Measurements from ENCODE around the gene MRPL41.
"Not testable (repeated sequence)": the region's sequence is repeated elsewhere in the genome, so short reads cannot be mapped to it uniquely, and the experiment has no call there.

Gene MRPL41

DNA sequence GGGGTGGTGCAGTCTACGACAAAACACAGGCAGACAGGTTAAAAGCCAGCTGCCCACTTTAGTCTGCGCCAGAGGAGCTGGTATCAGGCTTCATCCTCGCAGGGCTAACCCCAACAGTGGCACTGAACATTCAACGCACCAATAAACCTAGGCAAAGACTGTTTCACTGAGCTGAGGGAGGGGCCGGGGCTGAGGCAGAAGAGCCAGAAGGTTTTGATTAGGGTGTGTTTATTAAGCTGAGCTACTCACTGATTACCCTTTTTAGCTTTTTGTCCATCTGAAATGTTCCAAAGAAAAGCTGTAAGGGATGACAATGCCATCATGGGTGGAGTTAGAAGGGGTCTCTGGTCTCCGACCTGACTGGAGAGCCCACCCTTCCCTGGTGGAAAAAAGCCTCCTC lies 37.2 kb downstream of the MRPL41 start:
- Histone ChIP-seq H3K4me1 (peaks cover 22 to 40% (median 32%) of the 10 kb centered on the region in 10 experiments), H3K27me3 (no peaks in the 10 kb centered on the region), H3K36me3 (peaks cover 41 to 54% (median 51%) of the 10 kb centered on the region in 11 experiments), H4K20me1 (peaks cover 0 to 66% (median 58%) of the 10 kb centered on the region in 11 experiments; a peak in 19 of 22 replicates), H3K9me3 (replicated peaks in 1 of 11) (no peaks in the 10 kb centered on the region), H3K4me3 (peak overlapping the region; percentile 71 to 95 (median 88)), H3K4me2 (peak overlapping the region; percentile 86 to 99 (median 97)), H3K27ac (peak overlapping the region in 7 of 11 experiments; percentile 60 to 85 (median 82); a peak in 10 of 22 replicates), H3K9ac (peak overlapping the region; percentile 78 to 97 (median 88))
- no peak for TF ChIP-seq Cebpa-rat (IDR thresholded peaks at IDR 0.05)

- peaks cover 0 to 59% (median 51%) of the 10 kb centered on the region in 11 experiments; a peak in 19 of 22 replicates for H4K20me1 ChIP-seq
- H3K9me3 ChIP-seq (replicated peaks in 1 of 11) = no peaks in the 10 kb centered on the region
- peak overlapping the region; percentile 71 to 95 (median 88) for H3K4me3 ChIP-seq
- H3K27me3 ChIP-seq = no peaks in the 10 kb centered on the region
- H3K9ac ChIP-seq = peak overlapping the region; percentile 78 to 97 (median 88)
- H3K4me2 ChIP-seq = peak overlapping the region; percentile 86 to 99 (median 97)
- H3K27ac ChIP-seq = peak overlapping the region; percentile 34 to 85 (median 82); a peak in 21 of 22 replicates
- peaks cover 22 to 40% (median 32%) of the 10 kb centered on the region in 10 experiments for H3K4me1 ChIP-seq
- no peak for TF ChIP-seq Cebpa-rat (IDR thresholded peaks at IDR 0.05)
- peaks cover 35 to 47% (median 44%) of the 10 kb centered on the region in 11 experiments for H3K36me3 ChIP-seq
Observed at GRCh38 chr9:137589441-137590122, 37.9 kb downstream of the MRPL41 start.

- peaks cover 22 to 40% (median 32%) of the 10 kb centered on the region in 10 experiments for H3K4me1 ChIP-seq
- H3K4me2 ChIP-seq = peak overlapping the region; percentile 86 to 99 (median 97)
- no peaks in the 10 kb centered on the region for H3K9me3 ChIP-seq (replicated peaks in 1 of 11)
- H3K27ac ChIP-seq = peak overlapping the region; percentile 34 to 85 (median 82); a peak in 21 of 22 replicates
- peaks cover 0 to 54% (median 46%) of the 10 kb centered on the region in 11 experiments; a peak in 19 of 22 replicates for H4K20me1 ChIP-seq
- peaks cover 31 to 42% (median 39%) of the 10 kb centered on the region in 11 experiments for H3K36me3 ChIP-seq
- peak overlapping the region; percentile 71 to 95 (median 88) for H3K4me3 ChIP-seq
- no peaks in the 10 kb centered on the region for H3K27me3 ChIP-seq
- no peak for TF ChIP-seq Cebpa-rat (IDR thresholded peaks at IDR 0.05)
- H3K9ac ChIP-seq = peak overlapping the region; percentile 78 to 97 (median 88)
Observed at GRCh38 chr9:137590123-137590468, 38.4 kb downstream of the MRPL41 start.

DNA sequence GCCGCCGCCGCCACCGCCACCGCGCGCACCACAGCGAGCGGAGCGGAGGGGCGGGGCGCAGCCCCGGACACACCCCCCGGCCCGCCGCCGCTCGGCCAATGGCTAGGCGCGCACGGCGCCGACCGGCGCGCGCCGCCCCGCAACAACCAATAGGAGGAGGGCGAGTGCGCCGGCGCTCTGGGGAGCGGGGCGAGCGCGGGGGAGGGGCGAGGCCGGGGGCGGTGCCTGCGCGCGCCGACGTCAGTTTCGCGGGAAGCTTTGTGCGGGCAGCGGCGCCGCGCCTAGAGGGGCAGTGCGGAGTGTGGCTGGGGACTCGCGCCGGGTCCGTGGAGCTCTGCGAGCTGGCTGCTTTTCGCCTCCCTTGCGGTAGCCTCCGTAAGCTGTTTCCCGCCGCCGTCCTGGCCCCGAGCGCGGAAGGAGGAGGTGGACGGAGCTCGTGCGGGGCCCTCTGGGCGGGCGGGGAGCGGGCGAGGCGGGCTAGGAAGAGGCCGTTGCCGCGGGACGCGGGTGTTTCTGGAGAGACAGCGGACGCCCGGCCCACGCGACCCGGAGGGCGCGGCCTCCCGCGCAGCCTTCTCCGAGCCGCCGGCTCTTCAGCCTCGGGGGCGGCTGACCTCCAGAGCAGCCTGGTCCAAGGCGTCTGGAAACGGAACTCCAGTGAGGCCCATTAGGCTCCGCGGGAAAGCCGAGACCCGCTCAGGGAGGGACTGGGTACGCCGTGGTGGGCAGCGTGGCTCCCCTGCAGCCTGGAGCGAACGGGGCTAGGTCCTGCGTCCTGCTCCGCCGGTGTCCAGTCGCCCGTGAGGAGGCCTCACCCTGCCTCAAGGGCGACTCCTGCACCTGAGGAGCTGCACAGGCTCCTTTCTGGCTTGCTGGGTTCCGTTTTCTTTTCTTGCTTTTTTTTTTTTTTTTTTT lies 39.0 kb downstream of the MRPL41 start, which contains the start of gene ZMYND19:
Gene ZMYND19, minus strand, starts transcription at position 44 of the 915 bp plus-strand sequence. CDS start 249 bp downstream, outside the sequence.
- peak within 1 kb of the TSS; percentile 95 to 99 (median 98) for H3K4me2 ChIP-seq
- H3K9me3 ChIP-seq (replicated peaks in 1 of 11) = no peaks in the 10 kb centered on the region
- H3K9ac ChIP-seq = peak within 1 kb of the TSS; percentile 78 to 97 (median 88)
- peak within 1 kb of the TSS; percentile 71 to 95 (median 88) for H3K4me3 ChIP-seq
- TF ChIP-seq Cebpa-rat (IDR thresholded peaks at IDR 0.05) = no peak
- H4K20me1 ChIP-seq = peaks cover 0 to 48% (median 40%) of the 10 kb centered on the region in 11 experiments; a peak in 19 of 22 replicates
- H3K4me1 ChIP-seq = peaks cover 22 to 40% (median 32%) of the 10 kb centered on the region in 10 experiments
- H3K27me3 ChIP-seq = no peaks in the 10 kb centered on the region
- H3K36me3 ChIP-seq = peaks cover 27 to 36% (median 33%) of the 10 kb centered on the region in 11 experiments
- peak within 1 kb of the TSS; percentile 34 to 85 (median 82); a peak in 21 of 22 replicates for H3K27ac ChIP-seq

DNA sequence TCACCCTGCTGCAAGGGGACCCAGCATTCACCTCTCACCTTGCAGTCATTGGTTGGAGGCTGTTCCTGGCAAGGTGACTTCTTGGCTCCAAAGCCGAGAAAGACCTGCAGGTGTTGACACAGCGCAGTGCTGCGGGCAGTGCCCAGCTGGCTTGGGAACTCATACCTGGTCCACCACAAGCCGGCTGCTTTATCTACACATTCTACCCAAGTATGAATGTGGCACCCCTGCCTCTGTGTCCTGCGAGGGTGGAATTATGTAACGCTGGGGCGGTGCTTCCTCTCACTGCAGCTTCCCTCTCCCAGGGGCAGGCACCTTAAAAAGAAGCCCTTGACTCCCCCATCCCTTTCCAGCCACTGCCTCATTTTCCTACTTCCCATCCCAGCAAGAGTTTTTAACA lies 41.1 kb downstream of the MRPL41 start:
- Histone ChIP-seq H3K9ac (peak overlapping the region in 1 of 11 experiments; percentile 16; a peak in 1 of 22 replicates), H3K27ac (no peak overlapping the region), H3K9me3 (replicated peaks in 1 of 11) (no peaks in the 10 kb centered on the region), H3K4me2 (peak overlapping the region in 5 of 11 experiments; percentile 2 to 42 (median 35); a peak in 7 of 22 replicates), H3K4me1 (peaks cover 22 to 40% (median 32%) of the 10 kb centered on the region in 10 experiments), H3K4me3 (no peak overlapping the region), H3K27me3 (no peaks in the 10 kb centered on the region), H4K20me1 (peaks cover 0 to 27% (median 21%) of the 10 kb centered on the region in 11 experiments; a peak in 19 of 22 replicates), H3K36me3 (peaks cover 7 to 15% (median 12%) of the 10 kb centered on the region in 11 experiments; a peak in 21 of 22 replicates)
- TF ChIP-seq Cebpa-rat (IDR thresholded peaks at IDR 0.05) = no peak

DNA sequence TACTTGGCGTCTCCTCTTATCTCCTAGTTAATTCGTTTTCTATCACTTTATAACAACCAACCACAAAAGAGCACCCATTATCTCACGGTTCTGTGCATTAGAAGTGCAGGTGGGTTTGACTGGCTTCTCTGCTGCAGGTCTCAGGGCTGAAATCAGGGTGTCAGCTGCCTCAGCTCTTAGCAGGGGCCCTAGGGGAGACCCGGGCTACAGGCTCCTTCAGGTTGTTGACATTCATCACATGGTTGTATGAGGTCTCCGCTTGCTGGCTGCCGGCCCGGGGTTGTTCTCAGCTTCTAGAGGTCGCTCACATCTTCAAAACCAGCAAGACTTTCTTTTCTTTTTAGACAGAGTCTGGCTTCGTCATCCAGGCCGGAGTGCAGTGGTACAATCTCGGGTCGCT lies 41.5 kb downstream of the MRPL41 start:
- Histone ChIP-seq H3K4me3 (no peak overlapping the region), H4K20me1 (peaks cover 0 to 23% (median 17%) of the 10 kb centered on the region in 11 experiments; a peak in 19 of 22 replicates), H3K27me3 (no peaks in the 10 kb centered on the region), H3K27ac (no peak overlapping the region), H3K36me3 (peaks cover 3 to 11% (median 8%) of the 10 kb centered on the region in 11 experiments; a peak in 21 of 22 replicates), H3K4me2 (peak overlapping the region in 3 of 11 experiments; percentile 35 to 42 (median 39); a peak in 2 of 22 replicates), H3K9me3 (replicated peaks in 1 of 11) (no peaks in the 10 kb centered on the region), H3K4me1 (peaks cover 21 to 38% (median 31%) of the 10 kb centered on the region in 10 experiments), H3K9ac (0 out of 22 replicates have a peak overlapping the region, but pooled peaks of 1 of the 11 experiments have one; percentile 16)
- no peak for TF ChIP-seq Cebpa-rat (IDR thresholded peaks at IDR 0.05)

DNA sequence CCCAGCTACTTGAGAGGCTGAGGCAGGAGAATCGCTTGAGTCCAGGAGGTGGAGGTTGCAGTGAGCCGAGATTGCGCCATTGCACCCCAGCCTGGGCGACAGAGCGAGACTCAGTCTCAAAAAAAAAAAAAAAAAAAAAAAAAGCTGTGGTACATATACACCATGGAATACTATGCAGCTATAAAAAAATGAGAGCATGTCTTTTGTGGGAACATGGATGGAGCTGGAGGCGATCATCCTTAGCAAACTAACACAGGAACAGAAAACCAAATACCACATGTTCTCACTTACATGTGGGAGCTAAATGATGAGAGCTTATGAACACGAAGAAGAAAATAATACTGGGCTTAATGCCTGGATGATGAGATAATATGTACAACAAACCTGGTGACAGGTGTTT lies 44.9 kb downstream of the MRPL41 start:
- not testable (repeated sequence) for H3K9ac ChIP-seq

GRCh38 chr9:137598943-137599342 lies 47.3 kb downstream of the MRPL41 start:
- H4K20me1 ChIP-seq = no peaks in the 10 kb centered on the region; a peak in 1 of 22 replicates
- H3K36me3 ChIP-seq = no peaks in the 10 kb centered on the region
- peaks cover 24 to 32% (median 27%) of the 10 kb centered on the region in 10 experiments for H3K4me1 ChIP-seq
- no peak overlapping the region for H3K4me3 ChIP-seq
- TF ChIP-seq Cebpa-rat (IDR thresholded peaks at IDR 0.05) = no peak
- H3K27ac ChIP-seq = no peak overlapping the region
- H3K27me3 ChIP-seq = no peaks in the 10 kb centered on the region
- no peaks in the 10 kb centered on the region for H3K9me3 ChIP-seq (replicated peaks in 1 of 11)
- no peak overlapping the region for H3K4me2 ChIP-seq
- H3K9ac ChIP-seq = no peak overlapping the region

More for the DNA sequence above, 44.9 kb downstream of the MRPL41 start:
- not testable (repeated sequence) for H3K27ac ChIP-seq; H3K4me3 ChIP-seq; H3K4me2 ChIP-seq; H3K36me3 ChIP-seq; H4K20me1 ChIP-seq; H3K27me3 ChIP-seq; H3K9me3 ChIP-seq (replicated peaks in 1 of 11)
- peaks cover 5 to 24% (median 13%) of the 10 kb centered on the region in 10 experiments for H3K4me1 ChIP-seq
